Measurements from ENCODE around the gene RERE.

- peak in 3 of 6 experiments; percentile 26 to 49 (median 30) for TF ChIP-seq CTCF (IDR thresholded peaks at IDR 0.05)
- peak; percentile 88 to 92 for TF ChIP-seq POLR2A (IDR thresholded peaks at IDR 0.05)
These were observed 114.3 kb downstream of the RERE start for GRCh38 chr1:8702850-8703810.

All from adrenal gland (tissue), 5 donors.